DMS53 (cell line): ENCODE data around the gene ST6GALNAC5.

Source experiments
- DNase-seq: peaks from one replicate; lab custom pipeline; 2025; lab: John Stamatoyannopoulos, UW

The ST6GALNAC5 gene

DNA sequence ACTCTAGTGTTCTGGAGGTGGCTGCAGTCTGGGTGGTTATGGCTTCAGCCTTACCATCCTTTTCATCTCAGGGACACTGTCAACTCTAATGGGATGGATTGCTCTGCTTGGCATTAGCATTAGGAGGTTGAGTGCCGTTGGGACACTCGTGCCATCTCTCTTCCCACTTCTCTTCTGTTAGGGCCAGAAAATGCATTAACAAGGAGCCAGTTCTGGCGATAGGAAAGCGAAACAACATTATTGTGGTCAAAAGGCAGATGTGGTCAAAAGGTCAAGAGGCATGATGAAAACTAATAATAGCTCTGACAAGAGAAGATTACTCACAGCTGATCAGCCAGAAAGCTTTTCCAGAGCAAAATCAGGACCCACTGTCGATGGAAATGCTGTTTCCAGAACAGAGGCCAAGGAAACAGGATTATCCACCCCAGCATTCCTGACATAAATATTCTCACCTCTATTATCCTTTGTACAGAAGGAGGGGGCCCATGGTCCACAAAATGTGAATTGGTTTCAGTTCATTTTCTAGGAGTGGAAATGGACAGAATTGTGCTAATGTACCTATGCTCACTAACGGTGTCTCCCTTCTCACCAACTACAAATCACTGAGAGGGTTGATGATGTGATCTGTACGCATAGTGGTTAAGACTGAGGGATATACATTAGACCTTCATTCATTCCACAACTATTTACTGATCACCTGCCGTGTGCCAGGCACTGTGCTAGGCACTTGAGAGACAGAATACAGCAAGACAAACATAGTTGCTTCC lies 72.0 kb downstream of the ST6GALNAC5 start:
- DNase-seq = peak; percentile 74

DNA sequence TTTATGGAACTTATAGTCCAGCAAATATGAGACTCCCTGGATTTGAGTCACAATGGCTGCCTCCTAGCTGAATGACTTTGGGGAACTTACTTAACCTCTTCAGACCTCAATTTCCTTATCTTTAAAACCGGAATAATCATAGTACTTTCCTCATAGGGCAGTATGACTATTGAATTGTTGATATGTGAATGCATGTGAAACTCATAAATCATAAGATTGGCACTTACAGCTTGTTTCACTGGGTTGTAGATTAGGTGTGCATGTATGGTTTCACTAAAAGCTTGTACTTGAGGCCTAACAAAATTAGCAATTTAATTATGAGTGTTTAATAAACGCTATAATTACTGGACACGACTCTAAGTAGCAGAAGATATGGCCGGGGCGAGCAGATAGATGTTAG lies 72.5 kb downstream of the ST6GALNAC5 start:
- DNase-seq = no peak

DNA sequence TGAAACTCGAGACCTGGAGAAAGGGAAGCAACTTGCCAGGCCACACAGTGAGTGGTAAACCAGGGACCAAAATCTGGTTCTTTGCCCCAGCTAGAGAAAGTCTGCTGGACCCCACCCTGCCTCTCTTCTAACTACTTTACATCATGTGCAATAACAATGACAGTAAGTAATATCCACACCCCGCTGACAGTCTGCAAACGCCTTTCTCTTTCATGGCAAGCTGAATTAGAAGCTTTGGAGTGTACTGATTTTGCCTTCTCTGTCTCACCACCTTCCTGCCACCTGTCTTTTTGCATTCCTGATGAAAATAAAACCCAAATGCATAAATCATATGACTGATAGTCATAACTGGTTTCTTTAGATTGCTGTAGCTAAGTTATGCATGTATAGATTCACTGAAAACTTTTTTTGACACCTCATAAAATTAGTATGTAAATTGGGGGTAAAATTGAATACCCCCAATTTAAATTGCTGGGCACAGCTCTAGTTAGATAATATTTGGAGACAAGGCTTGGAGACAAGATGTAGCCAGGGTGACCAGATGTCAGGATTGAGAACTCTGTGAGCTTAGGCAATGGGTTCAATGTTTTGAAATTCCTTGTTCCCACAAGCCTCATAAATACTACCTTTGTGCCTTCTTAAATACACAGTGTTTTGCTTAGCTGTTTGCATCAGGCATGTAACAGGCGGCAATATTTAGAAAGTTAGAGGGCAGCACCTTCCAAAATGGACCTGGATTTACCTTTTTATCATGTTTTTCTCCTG lies 73.5 kb downstream of the ST6GALNAC5 start:
- DNase-seq = no peak

DNA sequence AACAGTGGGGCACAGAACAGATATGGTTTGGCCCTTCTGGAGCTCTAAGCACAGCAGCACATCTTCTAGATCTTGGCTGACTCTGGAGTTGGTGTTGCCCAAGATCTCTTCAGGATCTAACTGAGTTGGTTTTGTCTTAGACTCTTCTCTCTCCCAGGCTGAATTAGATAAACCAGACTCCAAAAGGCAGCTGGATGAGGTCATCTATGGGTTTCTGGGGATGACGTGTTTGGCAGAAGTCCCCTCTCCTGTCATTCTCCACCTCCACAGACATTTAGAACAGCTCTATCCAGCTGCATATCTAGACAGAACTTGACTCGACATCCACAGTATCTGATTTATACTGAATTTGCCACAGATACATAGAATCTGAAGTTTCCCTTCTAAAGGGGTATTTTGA lies 75.3 kb downstream of the ST6GALNAC5 start:
- DNase-seq = no peak

DNA sequence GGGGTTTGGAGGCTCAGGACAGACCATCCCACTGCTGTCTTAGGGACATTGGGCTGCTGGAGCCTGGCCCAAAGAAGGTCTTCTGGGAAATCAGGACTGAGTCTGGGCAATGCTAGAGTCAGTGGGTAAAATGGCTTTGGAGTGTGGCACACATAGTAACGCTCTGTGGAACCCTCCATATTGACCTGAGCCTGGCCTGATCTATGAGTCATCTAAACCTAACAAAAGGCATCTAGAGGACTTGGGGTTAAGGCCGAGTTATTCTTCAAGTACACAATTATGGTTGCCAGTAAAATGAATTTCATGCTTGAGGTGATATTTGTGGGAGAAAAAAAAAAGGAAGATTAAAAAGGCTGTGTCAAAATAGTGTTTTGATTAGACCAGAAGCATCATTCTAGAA lies 77.7 kb downstream of the ST6GALNAC5 start:
- peak; percentile 93 for DNase-seq

DNA sequence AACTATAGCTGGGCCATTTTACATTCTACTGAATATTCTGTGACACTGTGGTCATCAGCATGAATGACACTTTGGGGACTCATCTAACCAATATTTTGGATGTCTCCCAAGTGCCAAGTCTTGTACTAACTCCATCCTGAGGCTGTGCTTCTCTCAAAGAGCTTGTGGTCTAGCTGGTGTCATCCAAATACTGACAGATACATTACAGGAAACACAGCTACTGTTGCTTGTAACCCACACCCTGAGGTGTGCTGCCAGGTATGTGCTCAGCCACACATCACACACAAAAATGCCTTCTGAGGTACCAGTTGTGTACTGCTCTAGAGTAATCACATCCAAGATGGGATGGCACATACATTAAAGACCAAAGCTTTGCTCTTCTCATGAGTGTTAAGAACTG lies 81.6 kb downstream of the ST6GALNAC5 start:
- peak; percentile 20 for DNase-seq

DNA sequence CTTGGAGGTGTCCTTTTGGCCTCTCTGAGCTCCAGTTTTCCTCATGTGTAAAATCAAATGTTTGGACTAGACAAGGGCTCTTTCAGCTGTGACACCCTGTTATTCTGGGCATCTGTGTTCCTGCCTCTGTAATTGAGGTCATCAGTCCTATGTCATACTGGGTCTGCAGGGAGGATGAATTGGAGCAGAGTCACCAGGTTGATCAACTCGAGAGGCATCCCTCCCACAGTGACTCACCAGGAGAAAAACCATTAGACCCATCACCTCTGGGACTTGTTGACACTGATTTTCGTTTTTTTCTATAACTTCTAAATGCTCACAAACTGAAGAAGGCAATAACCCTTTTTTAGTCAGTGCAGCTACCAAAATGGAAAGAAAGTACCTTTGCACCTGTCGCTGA lies 82.2 kb downstream of the ST6GALNAC5 start:
- peak; percentile 82 for DNase-seq

DNA sequence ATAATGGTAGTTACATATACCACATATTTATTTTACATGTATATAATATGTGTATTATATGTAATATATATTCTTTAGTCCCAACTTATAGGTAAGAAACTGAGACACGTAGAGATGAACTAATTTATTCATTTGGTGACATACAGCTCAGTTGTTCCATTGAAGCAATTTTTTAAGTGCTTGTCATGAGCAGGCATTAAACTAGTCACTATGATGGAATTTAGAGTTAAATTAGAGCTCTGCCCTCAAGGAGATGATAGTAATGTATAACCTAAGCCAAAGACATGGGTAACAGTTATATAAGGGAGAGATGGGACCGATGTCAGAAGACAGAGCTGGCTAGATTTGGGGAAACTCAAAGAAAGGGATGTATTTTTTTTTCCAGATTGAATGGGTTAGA lies 83.0 kb downstream of the ST6GALNAC5 start:
- DNase-seq = no peak

DNA sequence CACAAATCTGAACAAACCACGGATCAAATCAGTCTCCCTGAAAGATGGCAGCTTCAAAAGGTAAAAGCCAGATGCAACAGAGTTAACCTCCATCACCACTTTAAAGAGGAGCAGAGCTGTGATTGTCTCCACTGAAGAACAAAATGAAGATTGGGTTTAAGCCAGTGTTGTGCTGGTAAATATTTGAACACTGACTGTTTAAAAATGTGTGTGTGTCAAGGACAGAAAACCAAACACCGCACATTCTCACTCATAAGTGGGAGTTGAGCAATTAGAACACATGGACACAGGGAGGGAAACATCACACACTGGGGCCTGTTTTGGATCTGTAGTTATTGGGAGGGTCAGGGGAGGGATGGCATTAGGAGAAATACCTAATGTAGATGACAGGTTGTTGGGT lies 83.9 kb downstream of the ST6GALNAC5 start:
- DNase-seq = peak; percentile 79

DNA sequence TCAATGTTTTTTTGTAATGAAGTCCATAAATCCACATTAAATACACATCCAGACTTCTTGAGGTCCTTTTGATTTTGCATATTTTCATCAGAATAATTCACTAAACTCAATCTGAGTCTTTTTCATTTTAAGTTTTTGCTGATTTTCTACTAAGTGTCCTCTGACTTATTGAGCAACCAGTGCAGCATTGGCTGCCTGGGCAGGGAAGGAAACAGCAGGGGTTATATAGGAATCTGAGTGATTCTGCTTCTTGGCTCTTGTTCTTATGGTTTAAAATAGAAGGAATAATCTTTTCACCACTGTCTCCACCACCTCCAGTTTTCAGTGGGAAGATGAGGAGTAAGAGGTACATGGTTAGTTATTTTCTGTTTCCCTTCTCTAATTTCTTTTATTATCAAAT lies 88.4 kb downstream of the ST6GALNAC5 start:
- no peak for DNase-seq

DNA sequence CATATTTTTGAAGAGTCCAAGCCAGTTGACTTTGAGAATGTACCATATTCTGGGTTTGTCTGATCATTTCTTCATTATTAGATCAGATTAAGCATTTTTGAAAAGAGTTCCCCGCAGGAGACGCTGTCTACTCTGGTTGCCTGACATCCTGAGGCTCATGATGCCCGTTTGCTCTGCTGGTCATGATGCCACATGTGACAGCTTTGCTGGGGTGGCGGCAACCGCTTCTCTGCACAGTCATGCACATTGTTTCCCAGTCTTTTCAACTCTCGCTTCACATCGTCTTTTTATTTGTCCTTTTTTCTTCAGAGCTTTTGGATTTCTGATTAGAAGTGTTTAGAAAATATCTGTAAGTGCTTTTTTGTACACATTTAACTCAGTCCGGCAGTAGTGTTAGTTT lies 90.7 kb downstream of the ST6GALNAC5 start:
- no peak for DNase-seq

DNA sequence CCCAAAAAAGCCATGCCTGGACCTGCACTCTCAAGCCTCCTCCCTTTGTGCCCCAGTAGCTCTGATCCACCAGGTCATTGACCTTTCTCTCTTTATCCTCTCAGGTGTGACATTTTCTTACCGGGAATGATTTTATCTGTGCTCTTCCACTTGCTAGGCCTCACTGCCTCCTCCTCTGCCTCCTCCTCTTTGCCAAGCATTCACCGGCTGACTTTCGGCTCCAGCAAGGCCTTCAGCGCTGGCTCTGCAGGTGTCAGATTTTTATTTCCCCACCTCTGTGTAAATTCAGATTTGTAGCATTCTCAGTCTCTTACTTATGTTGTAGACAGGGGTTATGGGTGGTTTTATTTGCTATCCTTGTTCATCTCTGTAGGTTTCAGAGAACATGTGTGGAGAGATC lies 91.5 kb downstream of the ST6GALNAC5 start:
- DNase-seq = no peak

DNA sequence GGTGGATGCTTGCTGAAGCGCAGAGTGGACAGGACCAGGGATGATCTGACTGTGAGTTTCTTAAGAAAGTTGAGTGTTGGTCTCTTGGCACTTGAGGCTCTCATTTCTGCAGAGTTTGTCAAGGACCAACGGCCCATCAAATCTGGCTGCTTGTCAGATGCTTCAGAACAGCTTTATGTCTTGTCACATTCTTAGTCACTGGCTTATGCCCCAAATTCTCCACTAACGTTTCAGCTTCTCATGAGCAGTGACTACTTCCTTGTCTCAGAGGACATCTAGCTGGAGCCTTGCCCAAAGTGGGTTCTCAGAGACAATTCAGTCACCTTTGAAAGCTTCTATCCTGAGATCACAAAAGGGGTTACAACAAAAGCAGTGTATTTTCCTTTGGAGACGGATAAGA lies 92.3 kb downstream of the ST6GALNAC5 start:
- DNase-seq = no peak

DNA sequence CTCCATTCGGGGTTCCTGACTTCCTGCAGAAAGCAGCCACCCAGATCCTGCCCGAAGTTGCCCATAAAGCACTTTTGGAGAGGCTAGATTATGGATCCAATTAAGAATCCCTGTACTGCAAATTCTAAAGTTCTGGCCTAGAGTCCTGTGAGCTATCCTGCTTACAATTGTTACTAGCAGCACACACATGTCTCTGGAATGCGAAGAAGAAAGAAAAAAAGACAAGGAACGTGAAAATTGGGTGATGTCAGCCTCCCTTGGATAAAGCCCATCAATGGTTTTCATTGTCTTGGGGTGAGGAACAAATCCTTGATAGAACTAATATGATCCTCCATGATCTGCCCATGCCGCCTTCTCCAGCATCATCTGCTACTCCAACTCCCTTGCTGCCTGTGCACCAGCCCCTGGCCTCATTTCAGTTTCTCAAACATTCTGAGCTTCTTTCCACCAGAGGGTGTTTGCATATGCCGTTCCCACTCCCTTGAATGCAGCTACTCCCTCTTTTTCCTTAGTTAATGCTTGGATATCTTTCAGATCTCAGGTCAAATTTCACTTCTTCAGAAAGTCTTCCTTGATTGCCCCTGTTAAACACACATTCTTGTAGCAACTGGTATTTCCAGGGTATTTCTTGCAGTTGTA lies 94.0 kb downstream of the ST6GALNAC5 start:
- no peak for DNase-seq

DNA sequence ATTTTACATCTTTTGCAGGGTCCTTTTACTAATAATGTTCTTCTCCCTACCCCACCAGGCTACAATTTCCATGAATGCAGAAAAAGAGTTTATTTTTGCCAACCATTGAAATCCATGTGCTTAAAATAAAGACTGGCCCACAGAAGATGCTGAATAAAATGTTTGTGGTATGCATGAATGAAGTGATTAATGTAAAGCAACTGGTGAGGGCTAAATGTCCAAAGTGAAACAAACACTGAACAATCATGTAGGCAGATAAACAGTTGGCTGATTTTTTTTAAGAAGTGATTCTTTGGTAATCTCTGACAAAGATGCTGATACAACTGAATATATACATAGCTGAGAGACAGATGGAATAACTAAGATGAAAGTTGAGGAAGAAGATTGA lies 94.5 kb downstream of the ST6GALNAC5 start:
- no peak for DNase-seq

DNA sequence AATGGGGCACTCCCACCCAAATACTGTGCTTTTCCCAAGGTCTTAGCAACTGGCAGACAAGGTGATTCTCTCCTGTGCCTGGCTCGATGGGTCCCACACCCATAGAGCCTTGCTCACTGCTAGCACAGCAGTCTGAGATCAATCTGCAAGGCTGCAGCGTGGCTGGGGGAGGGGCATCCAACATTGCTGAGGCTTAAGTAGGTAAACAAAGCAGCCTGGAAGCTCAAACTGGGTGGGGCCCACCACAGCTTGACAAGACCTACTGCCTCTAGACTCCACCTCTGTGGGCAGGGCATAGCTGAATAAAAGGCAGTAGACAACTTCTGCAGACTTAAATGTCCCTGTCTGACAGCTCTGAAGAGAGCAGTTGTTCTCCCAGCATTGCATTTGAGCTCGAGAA lies 114.0 kb downstream of the ST6GALNAC5 start:
- DNase-seq = peak; percentile 52

DNA sequence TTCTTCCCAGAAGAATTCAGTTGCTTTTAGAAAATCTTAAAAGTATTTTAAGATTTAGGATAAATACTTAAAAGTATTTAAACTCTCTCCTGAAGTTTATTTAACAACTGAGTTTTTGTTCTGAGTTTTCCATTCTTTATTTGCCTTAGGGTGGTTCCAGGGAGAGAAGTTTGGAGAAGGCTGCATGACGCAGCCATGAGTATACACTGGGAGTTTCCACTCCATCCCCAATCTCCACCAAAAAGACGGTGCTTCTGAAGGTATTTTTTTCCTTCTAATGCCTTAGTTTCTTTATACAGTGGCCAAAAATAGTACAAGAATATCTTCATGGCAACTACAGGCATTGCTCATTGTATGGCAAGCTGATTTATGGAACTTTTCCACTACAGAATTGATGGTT lies 122.7 kb downstream of the ST6GALNAC5 start:
- no peak for DNase-seq

DNA sequence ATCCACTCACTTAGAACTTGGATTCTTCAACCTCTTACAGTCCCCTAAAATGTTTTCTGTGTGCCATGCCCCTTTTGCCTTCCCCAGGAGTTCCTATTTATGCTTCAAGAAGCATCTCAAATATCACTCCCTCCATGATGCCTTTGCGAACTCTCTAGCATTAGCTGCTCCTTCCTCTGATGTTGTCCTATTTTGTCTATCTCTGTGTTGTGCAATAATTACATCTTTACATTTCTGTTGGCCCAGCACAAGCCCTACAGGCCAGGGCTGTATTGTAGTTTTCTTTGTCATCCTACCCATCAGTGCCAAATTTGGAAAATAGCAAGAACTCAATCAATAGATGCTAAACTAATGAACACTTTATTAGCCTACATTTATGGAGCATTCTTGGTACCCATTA lies 125.8 kb downstream of the ST6GALNAC5 start:
- DNase-seq = no peak

DNA sequence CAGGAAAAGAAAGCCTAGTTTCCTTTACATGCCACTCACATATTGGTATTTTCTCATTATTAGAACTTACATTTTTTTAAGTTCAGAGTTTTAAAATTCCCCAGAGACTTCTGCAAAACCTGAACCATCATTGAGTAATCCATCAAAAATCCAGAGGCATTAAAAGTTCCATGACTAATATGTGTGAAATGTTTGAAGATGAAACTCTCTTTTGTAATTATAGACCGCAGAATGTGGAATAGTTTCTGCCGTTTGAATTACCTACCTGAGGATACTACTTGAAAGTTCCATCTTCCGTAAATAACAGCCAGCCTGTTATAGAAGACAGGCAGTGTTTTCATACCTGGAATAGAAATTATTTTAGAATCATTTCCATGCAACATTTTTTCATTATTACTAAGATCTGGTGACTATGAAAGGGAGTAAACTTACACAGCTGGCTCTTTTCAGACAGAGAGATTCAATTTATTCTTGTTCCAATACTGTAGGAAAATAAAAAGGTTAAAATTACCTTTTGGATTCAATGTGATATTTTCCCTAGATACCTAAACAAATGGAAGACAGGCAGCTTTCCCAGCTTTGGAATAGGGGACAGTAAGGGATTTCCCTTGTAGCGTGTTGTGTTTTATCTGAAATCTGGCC lies 131.4 kb downstream of the ST6GALNAC5 start:
- DNase-seq = peak; percentile 25

DNA sequence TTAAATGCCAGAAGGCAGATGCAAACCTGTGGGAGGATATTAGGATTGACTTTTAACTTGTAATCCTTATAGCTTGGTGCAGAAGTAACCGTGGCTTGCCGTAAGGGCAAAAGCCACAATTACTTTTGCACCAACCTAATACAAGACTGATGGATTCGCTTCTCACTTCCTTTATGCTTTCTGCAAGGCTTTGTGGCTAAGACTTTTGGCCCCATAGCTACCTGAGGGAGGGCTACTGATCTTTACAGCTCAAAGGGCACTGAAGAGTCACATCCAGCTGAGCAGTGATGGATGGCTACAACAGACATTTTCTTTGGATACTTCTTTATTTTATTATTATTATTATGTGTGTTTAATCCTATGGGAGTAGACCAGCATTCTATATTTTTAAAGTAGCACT lies 140.4 kb downstream of the ST6GALNAC5 start:
- no peak for DNase-seq

DNA sequence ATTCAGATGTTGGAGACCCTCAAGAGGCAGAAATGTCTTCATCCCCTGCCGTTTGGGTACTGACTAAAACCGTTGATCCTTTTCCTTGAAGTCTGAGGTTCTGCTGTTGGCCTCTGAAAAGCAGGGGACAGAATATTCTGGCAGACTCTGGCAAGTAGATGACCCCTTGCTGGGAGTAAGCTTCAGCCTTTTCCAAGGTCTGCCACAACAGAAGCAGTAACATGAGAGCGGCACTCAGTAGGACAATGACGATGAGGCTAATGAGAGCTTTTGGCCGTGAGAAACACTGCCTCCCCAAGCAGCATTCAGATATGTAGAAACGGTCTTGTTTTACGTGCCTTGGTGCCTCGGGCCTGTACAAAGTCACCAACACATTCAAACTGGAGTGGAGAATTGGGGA lies 143.7 kb downstream of the ST6GALNAC5 start:
- no peak for DNase-seq

DNA sequence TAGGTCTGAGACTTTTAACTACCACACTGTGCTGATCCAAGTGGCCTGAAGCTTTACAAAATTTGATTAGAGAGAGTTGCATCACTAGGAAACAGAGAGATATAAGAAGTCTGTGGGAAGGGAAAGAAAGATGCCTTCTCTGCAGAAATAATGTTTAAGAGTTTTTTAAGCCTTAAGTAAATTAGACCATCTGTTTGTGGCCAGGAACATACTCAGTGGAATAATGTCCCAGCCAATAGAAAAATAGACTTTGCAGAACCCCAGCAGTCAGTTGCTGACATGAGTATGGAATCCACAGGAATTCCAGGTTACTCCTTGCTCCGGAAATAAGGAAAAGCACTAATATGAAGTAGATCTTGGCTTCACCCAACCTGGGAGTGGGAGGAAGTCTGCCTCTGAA lies 144.8 kb downstream of the ST6GALNAC5 start:
- DNase-seq = no peak
